Measurements from ENCODE around the gene BCORL1.

DNA sequence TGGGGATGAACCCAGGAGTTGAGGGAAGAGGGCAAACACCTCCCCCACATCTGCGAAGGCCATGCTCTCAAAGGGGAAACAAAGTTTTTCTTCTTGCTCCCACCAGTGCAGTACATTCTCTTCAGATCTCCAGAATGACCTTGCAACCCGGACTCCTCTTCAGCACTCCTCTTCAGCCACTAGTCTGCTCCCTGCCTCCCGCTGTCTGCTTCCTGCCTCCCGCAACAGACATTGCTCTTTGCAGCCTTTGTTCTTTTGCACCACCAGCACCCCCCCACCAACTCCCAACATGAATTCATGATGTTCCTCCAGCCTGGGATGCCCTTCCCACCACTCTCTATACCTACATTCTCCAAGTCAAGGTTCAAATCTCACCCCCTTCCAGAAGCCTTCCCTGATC lies 44.4 kb upstream of the BCORL1 start:
- TF ChIP-seq, protein P1, sequence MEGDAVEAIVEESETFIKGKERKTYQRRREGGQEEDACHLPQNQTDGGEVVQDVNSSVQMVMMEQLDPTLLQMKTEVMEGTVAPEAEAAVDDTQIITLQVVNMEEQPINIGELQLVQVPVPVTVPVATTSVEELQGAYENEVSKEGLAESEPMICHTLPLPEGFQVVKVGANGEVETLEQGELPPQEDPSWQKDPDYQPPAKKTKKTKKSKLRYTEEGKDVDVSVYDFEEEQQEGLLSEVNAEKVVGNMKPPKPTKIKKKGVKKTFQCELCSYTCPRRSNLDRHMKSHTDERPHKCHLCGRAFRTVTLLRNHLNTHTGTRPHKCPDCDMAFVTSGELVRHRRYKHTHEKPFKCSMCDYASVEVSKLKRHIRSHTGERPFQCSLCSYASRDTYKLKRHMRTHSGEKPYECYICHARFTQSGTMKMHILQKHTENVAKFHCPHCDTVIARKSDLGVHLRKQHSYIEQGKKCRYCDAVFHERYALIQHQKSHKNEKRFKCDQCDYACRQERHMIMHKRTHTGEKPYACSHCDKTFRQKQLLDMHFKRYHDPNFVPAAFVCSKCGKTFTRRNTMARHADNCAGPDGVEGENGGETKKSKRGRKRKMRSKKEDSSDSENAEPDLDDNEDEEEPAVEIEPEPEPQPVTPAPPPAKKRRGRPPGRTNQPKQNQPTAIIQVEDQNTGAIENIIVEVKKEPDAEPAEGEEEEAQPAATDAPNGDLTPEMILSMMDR (IDR thresholded peaks at IDR 0.05), result no peak
- no peak for TF ChIP-seq EZH2 (IDR thresholded peaks at IDR 0.05; ENCODE audit: borderline replicate concordance, insufficient read depth, low read depth, low read length, poor library complexity, severe bottlenecking)

Measured in B cell (primary cell).